C4-2B (cell line): ENCODE measurements around the gene KLRF2.

Experiments
- H3K27ac ChIP-seq: fragments of 450-650 bp; 2 replicates; pipeline ENCODE4 v1.5.1; 2017
- ZFX ChIP-seq: fragments of 450-650 bp; IDR thresholded peaks from 2 replicates; pipeline ENCODE4 v1.6.1; 2017
- TF ChIP-seq, protein P1 (sequence below): fragments of 450-650 bp; conservative IDR thresholded peaks from 2 replicates; pipeline ENCODE4 v1.5.1; 2017; ENCODE audit warnings: mild to moderate bottlenecking

KLRF2 gene

DNA sequence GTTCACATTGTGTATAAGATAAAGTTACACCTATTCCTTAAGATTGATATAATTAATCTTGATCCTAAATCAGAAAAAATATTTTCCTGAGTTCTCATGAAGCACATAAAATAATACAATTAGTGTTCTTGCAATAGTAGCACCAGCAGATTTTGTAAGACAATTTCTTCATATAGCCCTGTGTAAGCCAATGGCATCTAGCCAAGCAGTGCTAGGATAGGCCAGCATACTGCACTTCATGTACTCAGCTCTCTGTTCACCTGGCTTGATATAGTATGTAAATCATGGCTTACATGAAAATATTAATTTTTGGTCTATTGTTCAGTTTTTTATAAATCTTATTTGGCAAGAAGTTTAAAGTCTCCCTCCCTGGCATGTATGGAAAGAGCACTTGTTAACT, 1.9 kb downstream of the KLRF2 start:
- no peak for TF ChIP-seq ZFX
- TF ChIP-seq, protein P1, sequence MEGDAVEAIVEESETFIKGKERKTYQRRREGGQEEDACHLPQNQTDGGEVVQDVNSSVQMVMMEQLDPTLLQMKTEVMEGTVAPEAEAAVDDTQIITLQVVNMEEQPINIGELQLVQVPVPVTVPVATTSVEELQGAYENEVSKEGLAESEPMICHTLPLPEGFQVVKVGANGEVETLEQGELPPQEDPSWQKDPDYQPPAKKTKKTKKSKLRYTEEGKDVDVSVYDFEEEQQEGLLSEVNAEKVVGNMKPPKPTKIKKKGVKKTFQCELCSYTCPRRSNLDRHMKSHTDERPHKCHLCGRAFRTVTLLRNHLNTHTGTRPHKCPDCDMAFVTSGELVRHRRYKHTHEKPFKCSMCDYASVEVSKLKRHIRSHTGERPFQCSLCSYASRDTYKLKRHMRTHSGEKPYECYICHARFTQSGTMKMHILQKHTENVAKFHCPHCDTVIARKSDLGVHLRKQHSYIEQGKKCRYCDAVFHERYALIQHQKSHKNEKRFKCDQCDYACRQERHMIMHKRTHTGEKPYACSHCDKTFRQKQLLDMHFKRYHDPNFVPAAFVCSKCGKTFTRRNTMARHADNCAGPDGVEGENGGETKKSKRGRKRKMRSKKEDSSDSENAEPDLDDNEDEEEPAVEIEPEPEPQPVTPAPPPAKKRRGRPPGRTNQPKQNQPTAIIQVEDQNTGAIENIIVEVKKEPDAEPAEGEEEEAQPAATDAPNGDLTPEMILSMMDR: no peak

DNA sequence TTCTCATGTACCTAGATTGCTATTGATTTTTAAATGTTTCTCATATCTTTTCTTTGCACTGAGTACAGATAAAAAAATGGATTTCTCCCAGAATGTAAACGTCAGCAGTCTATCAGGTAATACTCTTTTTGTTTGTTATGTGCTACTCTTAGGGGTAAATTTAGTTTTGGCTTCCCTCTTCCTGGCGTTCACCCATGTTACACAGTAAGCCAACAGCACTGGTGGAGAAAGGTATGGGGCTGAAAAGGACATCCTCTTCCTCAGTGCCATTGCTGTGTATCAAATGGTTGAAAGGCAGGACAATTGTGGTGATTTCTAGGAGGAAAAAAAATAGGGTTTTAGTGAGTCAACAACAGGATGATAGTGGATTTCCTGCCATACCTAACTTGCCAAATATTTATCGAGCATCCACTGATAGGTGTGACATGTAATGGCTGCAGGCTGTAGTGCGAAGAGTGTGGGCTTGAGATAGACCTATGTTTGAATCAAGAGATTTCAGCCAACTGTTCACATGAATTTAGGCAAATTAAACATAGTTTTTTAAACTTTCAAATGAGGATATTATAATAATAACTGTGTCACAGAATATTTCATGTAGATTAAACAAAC, 7.5 kb downstream of the KLRF2 start:
- TF ChIP-seq, protein P1: no peak
- TF ChIP-seq ZFX: no peak
- H3K27ac ChIP-seq: no peak overlapping the region

More for the DNA sequence above, 1.9 kb downstream of the KLRF2 start:
- H3K27ac ChIP-seq: no peak overlapping the region

- no peak overlapping the region for H3K27ac ChIP-seq
- TF ChIP-seq, protein P1: no peak
- no peak for TF ChIP-seq ZFX
These were observed 14.1 kb downstream of the KLRF2 start for GRCh38 chr12:9895215-9895971.

GRCh38 chr12:9897535-9897934, 16.2 kb downstream of the KLRF2 start:
- TF ChIP-seq ZFX: no peak
- TF ChIP-seq, protein P1: no peak

DNA sequence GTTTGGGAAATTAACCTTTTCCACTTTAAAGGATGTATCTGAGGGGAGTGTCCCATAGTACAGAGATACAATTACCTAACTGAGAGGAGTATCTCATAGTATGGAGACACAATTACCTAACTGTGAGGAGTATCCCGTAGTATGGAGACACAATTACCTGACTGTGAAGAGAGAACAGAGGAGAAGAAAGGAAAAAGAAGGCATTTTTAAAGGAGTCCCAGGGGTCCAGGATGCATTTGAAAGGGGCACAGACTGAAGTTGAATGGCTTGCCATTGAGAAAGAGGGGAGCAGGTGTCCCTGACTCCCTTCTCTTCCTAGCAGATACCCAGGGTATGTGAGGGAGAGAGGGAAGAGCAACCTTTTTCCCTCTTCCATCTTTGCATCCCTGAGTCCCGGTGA, 17.9 kb downstream of the KLRF2 start:
- H3K27ac ChIP-seq: no peak overlapping the region
- TF ChIP-seq ZFX: no peak
- TF ChIP-seq, protein P1: no peak

More at GRCh38 chr12:9897535-9897934, 16.2 kb downstream of the KLRF2 start:
- no peak overlapping the region for H3K27ac ChIP-seq

- no peak overlapping the region for H3K27ac ChIP-seq
These were observed 19.6 kb downstream of the KLRF2 start for GRCh38 chr12:9900930-9901329.

More at GRCh38 chr12:9900930-9901329, 19.6 kb downstream of the KLRF2 start:
- no peak for TF ChIP-seq ZFX
- TF ChIP-seq, protein P1: no peak
